Hepatocyte (in vitro differentiated cells): ENCODE measurements around the gene CDC42SE1.

Experiments used
- EZH2 ChIP-seq: fragments of 200-600 bp; sonication (generic); IDR thresholded peaks from 2 replicates; pipeline ENCODE4 v1.6.1; 2016; ENCODE audit warnings: antibody characterized with exemption, mild to moderate bottlenecking, borderline replicate concordance
- TF ChIP-seq, protein P1 (sequence below): fragments of 200-600 bp; sonication (generic); IDR thresholded peaks from 2 replicates; pipeline ENCODE4 v1.5.1; 2016; ENCODE audit warnings: antibody characterized with exemption, mild to moderate bottlenecking; ENCODE audit not compliant: poor library complexity

DNA sequence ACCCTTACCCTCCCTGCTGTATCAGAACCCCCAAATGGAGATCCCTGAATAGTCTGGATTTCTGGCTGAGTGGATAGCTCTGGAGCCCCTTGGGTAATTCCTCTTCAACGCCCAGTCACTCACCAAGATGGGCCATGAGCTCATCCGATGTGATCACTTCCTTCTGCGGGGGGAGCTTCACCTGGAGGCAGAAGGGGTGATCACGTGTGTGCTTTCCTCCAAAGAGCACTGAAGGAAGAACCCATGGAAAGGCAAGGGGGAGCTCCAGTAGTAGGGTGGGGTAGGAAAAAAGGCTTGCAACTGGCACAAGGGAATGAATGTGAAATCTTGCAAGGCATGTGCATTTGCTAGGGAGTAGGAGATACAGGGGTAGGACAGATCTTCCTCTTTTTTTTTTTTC, 57.8 kb downstream of the CDC42SE1 start:
- TF ChIP-seq, protein P1, sequence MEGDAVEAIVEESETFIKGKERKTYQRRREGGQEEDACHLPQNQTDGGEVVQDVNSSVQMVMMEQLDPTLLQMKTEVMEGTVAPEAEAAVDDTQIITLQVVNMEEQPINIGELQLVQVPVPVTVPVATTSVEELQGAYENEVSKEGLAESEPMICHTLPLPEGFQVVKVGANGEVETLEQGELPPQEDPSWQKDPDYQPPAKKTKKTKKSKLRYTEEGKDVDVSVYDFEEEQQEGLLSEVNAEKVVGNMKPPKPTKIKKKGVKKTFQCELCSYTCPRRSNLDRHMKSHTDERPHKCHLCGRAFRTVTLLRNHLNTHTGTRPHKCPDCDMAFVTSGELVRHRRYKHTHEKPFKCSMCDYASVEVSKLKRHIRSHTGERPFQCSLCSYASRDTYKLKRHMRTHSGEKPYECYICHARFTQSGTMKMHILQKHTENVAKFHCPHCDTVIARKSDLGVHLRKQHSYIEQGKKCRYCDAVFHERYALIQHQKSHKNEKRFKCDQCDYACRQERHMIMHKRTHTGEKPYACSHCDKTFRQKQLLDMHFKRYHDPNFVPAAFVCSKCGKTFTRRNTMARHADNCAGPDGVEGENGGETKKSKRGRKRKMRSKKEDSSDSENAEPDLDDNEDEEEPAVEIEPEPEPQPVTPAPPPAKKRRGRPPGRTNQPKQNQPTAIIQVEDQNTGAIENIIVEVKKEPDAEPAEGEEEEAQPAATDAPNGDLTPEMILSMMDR = no peak
- no peak for TF ChIP-seq EZH2
